HG03159 (cell line): ENCODE results near the gene KCTD6.

Source experiments
- ATAC-seq: cut with Tn5 transposase; IDR thresholded peaks from one replicate; pipeline ENCODE4 v1.9.1; 2021; ENCODE audit warnings: mild to moderate bottlenecking, moderate library complexity; ENCODE audit not compliant: unreplicated experiment

The KCTD6 gene

GRCh38 chr3:58485801-58486435 is 6.0 kb upstream of the KCTD6 start:
- no peak for ATAC-seq

- no peak for ATAC-seq
These were observed 4.6 kb upstream of the KCTD6 start for GRCh38 chr3:58487140-58487886.

DNA sequence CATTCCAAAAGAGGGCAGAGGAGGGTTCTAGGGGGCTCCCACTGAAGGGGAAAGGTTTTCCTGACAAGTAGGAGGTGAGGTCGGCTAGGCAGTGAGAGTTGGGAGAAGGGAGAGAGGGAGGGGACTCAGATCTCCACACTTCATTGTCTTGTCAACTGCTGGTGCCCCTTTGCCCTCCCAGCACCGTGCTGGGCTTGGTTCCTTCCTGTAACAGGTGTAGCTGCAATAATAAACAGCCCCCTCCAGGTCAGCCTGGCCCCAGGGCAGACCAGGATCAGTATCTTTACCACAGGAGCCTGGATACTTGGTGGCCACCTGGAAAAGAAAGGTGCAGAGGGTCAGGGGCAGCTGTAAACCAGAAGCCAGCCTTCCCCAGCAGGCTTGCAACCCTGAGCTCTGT is 2.9 kb upstream of the KCTD6 start:
- ATAC-seq: no peak

DNA sequence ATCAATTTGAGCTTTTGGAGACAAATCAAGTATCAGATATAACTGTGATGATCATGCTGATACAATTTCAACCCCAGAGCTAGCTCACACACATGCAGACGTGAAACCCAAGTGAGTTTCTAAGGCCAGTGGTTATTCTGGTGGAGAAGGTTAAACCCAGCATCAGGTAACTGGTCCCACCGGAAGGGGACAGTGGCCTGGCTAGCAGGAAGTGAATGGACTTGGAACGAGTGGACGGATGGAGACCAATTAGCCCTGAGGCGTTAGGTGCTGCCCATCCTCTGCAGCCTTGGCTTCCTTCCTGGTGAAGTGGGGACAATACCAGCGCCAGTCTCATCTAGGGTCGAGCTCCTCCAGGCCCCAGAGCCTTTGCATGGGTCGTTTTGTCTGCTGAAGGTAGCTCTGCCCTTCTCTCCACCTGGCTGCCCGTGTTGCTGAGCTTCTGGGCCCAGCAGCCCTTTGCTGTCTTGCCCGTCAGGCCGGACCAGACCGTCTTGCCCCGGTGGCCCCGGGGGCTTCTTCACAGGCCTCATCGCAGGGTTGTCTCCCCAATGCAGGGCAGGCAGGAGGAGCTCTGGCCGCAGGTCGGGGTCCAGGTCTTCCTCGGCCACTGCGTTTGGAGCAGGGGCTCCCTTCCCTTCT is 915 bp upstream of the KCTD6 start:
- peak; percentile 1 for ATAC-seq

DNA sequence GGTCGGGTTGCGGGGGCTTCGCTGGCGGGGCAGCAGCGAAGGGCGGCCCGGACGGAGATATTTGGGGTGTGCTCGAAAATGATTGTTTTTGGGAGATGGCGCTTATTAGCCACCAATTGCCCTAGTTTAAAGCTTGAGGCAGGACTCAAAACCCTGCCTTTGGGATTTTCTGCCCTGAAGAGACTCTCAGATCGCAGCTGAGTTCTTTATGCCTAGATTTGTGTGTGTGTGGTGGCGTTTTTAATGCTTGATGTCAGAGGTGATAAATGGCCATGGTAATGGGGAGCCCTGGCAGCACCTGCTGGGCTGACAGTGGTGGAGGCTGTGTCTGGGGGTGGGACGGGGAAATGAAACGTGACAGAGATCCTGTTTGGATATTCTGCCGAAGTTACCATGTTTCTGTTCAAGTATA is 604 bp downstream of the KCTD6 start:
- ATAC-seq: peak; percentile 15

DNA sequence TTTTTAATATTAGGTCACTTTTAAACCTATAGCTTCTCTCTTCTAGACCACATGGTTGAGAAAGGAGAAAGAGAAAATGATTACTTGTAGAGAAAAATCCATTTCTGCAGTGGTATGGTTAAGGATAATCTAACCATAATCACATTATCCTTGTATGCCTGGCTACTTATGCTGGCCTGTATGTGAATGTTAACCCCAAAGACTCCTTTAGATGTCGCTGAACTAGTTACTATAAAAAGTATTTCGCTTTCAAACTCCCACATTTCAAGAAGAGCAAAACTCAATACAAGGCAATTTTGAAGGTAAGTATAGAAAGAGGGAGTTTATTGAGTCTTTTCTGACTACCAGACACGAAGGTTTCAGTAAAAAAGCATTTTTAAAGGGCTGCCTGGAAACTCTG is 2.2 kb downstream of the KCTD6 start:
- no peak for ATAC-seq

DNA sequence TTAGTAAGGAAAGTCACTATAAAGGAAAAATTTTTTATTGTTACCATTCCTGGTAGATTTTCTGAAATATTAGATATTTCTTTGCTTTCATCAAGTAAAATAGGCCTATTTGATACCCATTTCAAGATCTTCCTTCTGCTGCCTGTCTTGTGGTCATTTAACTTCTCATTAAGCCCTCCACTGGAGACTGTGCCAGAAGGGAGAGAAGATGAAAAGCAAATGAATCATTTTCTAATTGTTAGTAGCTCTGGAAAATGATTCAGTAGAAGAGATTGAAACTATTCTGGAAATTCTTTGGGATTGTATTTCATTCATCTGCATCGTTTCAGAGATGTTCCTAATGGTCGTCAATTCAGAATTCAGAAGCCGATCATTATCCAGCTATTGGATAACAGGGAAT is 3.2 kb downstream of the KCTD6 start:
- no peak for ATAC-seq

DNA sequence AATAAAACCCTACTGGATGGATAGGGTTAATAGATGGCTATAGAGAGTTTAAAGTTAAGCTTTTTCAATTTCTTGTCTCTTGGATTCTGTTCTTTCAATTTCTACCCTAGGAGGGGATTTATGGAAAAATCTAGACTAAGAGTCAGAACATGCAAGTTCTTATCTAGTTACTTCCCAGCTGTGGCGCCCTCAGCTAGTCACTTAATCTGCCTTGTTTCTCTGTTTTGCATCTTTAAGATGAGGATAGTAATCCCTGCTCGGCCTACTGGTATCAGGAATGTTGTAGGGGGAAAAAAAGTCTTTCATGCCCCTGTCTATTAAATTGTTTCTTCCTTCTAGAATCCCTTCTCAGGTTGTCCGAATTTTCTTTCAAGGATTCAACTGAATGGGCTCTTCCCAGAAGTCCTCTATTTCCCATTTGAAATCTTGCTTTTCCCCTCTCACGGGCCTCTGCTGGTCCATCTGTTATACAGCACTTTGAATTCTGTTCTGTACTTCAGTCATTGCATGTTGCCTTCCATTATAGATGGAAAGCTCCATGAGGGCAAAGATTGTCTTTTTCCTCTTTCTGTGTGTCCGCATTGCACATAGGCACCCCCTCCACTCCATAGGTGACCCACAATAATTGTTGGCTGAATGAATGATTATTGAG is 4.4 kb downstream of the KCTD6 start:
- ATAC-seq: no peak

- no peak for ATAC-seq
These were observed 5.2 kb downstream of the KCTD6 start for GRCh38 chr3:58497097-58497496.

DNA sequence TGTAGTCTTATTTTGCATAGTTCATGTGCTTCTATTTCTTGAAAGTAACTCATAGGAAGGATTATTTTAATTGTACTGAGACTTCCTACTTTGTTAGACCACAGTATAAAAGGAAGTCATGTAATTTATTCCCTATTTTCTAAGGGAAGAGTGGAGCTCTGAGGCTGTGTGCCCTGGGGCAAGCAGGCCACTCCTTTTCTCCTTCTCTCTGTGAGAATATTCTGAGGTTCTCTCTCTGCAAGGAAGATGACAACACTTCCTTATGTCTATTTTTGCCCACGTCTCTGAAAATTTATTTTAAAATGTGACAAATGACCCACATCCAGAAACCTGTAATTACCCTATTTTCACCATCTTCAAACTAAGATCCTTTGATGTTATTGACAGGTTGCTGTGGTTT is 11.0 kb downstream of the KCTD6 start:
- ATAC-seq: no peak

GRCh38 chr3:58507356-58508078 is 15.6 kb downstream of the KCTD6 start:
- no peak for ATAC-seq

GRCh38 chr3:58508437-58508836 is 16.5 kb downstream of the KCTD6 start:
- no peak for ATAC-seq

GRCh38 chr3:58514405-58514804 is 22.5 kb downstream of the KCTD6 start:
- ATAC-seq: no peak

- no peak for ATAC-seq
These were observed 26.4 kb downstream of the KCTD6 start for GRCh38 chr3:58518291-58518789.

DNA sequence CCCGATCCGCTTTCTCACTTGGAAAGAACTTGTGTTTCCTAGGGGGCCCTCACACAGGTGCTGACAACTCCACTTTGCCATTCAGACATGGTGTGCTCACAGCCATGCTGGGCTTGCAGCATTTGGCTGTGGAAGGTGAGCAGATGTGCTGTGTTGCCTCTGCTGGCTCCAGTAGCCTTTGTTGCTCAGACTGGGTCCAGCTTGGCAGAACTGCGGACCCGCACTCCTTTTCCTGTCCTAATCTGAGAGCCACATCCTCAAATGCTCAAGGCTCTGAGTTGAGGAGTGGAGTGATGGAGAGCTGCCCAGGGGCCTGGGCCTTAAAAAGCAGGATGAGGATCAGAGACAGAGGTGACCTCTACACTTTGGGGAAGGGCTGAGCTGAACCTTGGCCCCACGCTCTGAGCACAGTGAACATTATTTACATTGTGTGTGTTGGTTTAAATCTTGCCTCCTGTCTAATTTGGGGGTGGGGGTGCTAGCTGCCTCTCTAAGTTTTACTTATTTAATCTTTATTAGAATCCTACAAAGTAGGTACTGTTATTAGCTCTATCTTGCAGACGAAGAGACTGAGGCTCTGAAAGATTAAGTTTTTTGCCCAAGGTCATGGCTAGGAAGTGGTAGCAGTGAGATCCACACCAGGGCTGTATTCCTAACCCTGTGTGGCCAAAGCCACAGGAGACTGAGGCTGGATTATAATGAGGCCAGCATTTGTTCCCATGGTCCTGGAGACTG is 27.9 kb downstream of the KCTD6 start:
- no peak for ATAC-seq

DNA sequence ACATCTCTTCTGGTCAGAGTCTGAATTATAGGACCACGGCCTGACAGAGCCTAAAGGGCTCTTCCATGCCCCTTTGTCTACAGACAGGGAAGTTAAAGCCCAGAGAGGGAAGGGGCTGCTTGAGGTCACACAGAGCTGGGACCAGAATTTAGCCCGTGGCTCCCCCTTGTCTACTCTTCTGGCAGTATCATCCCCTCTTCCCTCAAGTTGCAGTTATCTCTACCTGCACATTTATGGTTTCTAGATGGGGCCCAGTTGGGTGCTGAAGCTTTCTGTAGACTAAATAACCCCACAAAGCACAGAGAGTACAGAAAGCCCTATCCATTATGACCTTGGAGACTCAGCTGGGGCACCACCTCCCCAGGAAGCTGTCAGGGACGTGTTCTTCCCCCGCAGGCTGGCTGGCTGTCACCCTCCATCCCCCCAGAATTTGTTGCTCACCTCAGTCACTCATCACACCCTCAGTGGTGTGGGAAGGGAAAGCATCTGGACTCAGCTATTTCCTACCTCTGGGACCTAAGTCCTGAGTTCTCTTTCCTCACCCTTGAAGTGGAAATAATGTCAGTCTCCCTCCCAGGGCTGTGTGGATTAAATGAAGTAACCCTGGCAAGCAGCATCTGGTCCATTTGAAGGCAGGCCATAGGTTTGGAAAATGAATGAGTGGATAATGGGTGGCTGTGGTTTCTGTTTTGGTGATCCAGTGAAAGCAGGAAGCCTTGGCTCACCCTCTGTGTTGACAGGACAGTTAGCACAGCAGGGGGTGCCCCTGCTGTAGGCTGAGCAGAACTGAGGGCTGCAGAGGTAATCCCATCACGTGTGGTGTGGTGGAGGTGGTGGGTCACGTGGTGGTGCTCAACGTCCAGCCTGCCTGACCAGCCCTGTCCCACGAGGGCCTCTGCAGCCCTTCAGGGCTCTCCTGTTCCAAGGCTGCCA is 28.8 kb downstream of the KCTD6 start:
- ATAC-seq: no peak

GRCh38 chr3:58521336-58521670 is 29.4 kb downstream of the KCTD6 start:
- ATAC-seq: no peak

- no peak for ATAC-seq
These were observed 30.2 kb downstream of the KCTD6 start for GRCh38 chr3:58521917-58522631.
